Hepatocyte (in vitro differentiated cells): ENCODE results near the gene GRK6.

ENCODE experiments used
- CTCF ChIP-seq: fragments of 200-600 bp; sonication (generic); IDR thresholded peaks from 2 replicates; pipeline ENCODE4 v1.5.1; 2016; ENCODE audit warnings: antibody characterized with exemption, mild to moderate bottlenecking; ENCODE audit not compliant: poor library complexity
- EZH2 ChIP-seq: fragments of 200-600 bp; sonication (generic); IDR thresholded peaks from 2 replicates; pipeline ENCODE4 v1.6.1; 2016; ENCODE audit warnings: antibody characterized with exemption, mild to moderate bottlenecking, borderline replicate concordance
- EZH2phosphoT487 ChIP-seq: fragments of 200-600 bp; sonication (generic); IDR thresholded peaks from one replicate; pipeline ENCODE4 v1.6.1; 2018; ENCODE audit warnings: antibody characterized with exemption, mild to moderate bottlenecking, low read depth, moderate library complexity; ENCODE audit not compliant: unreplicated experiment, severe bottlenecking

- no peak for TF ChIP-seq EZH2
- TF ChIP-seq CTCF: no peak
- no peak for TF ChIP-seq EZH2phosphoT487
Observed at GRCh38 chr5:177448244-177448950, 21.9 kb downstream of the GRK6 start.
